HepG2 (cell line): ENCODE results near the gene PBOV1. TPM values are rescaled to one million over a fixed set of nuclear protein-coding genes. Genes with fewer than 3 reads are reported as not detected.

ENCODE experiments used
- ATAC-seq: fragments of 200-7000 bp; cut with Tn5 transposase; 3 replicates; pipeline ENCODE4 v1.9.1; 2020; ENCODE audit warnings: mild to moderate bottlenecking, moderate library complexity
- BruUV-seq: library from RNA; stranded (reverse); fragments of 400-500 nt; replicated peaks from 2 replicates; lab custom pipeline; 2021; lab: Mats Ljungman, UMichigan
- CTCF ChIA-PET: fragments of 300-600 bp; formaldehyde crosslinking; extraction: SDS; loops from one replicate; lab custom pipeline; 2021; ENCODE audit warnings: low total read pairs, inconsistent platforms, low intra/inter-chr PET ratio; lab: Yijun Ruan, JAX
- POLR2A ChIA-PET: fragments of 350-600 bp; sonication (Branson Sonifier 250); formaldehyde crosslinking; loops from one replicate; lab custom pipeline; 2020; ENCODE audit warnings: antibody characterized with exemption, inconsistent platforms; lab: Yijun Ruan, JAX
- DNase-seq: peaks from one replicate; pipeline ENCODE4 v3.0.0-alpha.2; 2015; ENCODE audit warnings: low spot score
- FAIRE-seq: peaks from 3 replicates; lab custom pipeline; 2011; peaks lifted over from hg19 to GRCh38; lab: Jason Lieb, UNC
- H2AFZ ChIP-seq: one replicate; pipeline ENCODE4 v1.6.1; 2011; ENCODE audit warnings: low read length, inconsistent platforms
- H3K27ac ChIP-seq: fragments of 300-600 bp; 3 replicates; pipeline ENCODE4 v1.8.0; 2011; ENCODE audit warnings: mixed run types, mild to moderate bottlenecking, mixed read lengths, low read length, inconsistent platforms; ENCODE audit not compliant: insufficient read depth; ENCODE audit errors: extremely low read length
- H3K27me3 ChIP-seq, 2 experiments: fragments of 200-600 bp in 1 of 2; 2 replicates in 1 of 2; 3 replicates in 1 of 2; pipeline versions ENCODE4 v1.6.0 to v1.8.0; 2011; ENCODE audit warnings: low read length in 2 of 2, mild to moderate bottlenecking in 2 of 2, moderate library complexity in 2 of 2, inconsistent platforms in 1 of 2; ENCODE audit not compliant: insufficient read depth in 2 of 2, control insufficient read depth in 1 of 2
- H3K36me3 ChIP-seq, 2 experiments: fragments of 200-600 bp in 1 of 2; replicated peaks in 1 of 2; 2 replicates in 1 of 2; 3 replicates in 1 of 2; pipeline versions ENCODE4 v1.5.1 to v1.8.0; 2011; ENCODE audit warnings: low read length in 2 of 2, inconsistent platforms in 1 of 2; ENCODE audit not compliant: insufficient read depth in 2 of 2, control insufficient read depth in 1 of 2
- H3K4me1 ChIP-seq: 2 replicates; pipeline ENCODE4 v1.5.1; 2012; ENCODE audit warnings: low read length, inconsistent platforms; ENCODE audit not compliant: insufficient read depth
- H3K4me2 ChIP-seq: 2 replicates; pipeline ENCODE4 v1.6.0; 2011; ENCODE audit warnings: low read depth, low read length, inconsistent platforms
- H3K4me3 ChIP-seq, 3 experiments: fragments of 200-600 bp in 1 of 3; sonication (generic), shearing (Covaris generic) in 1 of 3; replicated peaks in 1 of 3; 2 replicates each; pipeline ENCODE4 v1.5.1; 2011 to 2016; ENCODE audit warnings: low read length in 3 of 3, inconsistent platforms in 2 of 3, low read depth in 2 of 3, mild to moderate bottlenecking in 2 of 3, control low read depth in 1 of 3, mixed read lengths in 1 of 3; ENCODE audit not compliant: insufficient read depth in 1 of 3
- H3K79me2 ChIP-seq: one replicate; pipeline ENCODE4 v1.6.1; 2011; ENCODE audit warnings: low read length, inconsistent platforms; ENCODE audit not compliant: insufficient read depth
- H3K9ac ChIP-seq: 2 replicates; pipeline ENCODE4 v1.6.0; 2011; ENCODE audit warnings: mild to moderate bottlenecking, low read depth, low read length, inconsistent platforms; ENCODE audit not compliant: insufficient read depth
- H3K9me3 ChIP-seq: 2 replicates; pipeline ENCODE4 v1.5.1; 2012; ENCODE audit warnings: mild to moderate bottlenecking, low read length
- H4K20me1 ChIP-seq: 2 replicates; pipeline ENCODE4 v1.6.0; 2011; ENCODE audit warnings: inconsistent platforms, mild to moderate bottlenecking, low read length, moderate library complexity; ENCODE audit not compliant: insufficient read depth
- ASH2L ChIP-seq: fragments of 300-600, 200-600 bp; sonication (generic); IDR thresholded peaks from 2 replicates; pipeline ENCODE4 v1.7.0; 2017; ENCODE audit warnings: low read depth, mild to moderate bottlenecking, moderate library complexity, mixed read lengths, low read length; ENCODE audit not compliant: insufficient read length
- ATRX ChIP-seq: sonication (generic); formaldehyde crosslinking; IDR thresholded peaks from 2 replicates; pipeline ENCODE4 v1.4.0; 2020; ENCODE audit warnings: missing genetic modification reagents, borderline replicate concordance
- DNMT1 ChIP-seq: sonication (generic); formaldehyde crosslinking; IDR thresholded peaks from 2 replicates; pipeline ENCODE4 v1.5.1; 2020; ENCODE audit warnings: mild to moderate bottlenecking, missing genetic modification reagents
- MBD4 ChIP-seq: IDR thresholded peaks from 2 replicates; pipeline ENCODE4 v1.6.1; 2012; ENCODE audit warnings: low read length, inconsistent platforms, borderline replicate concordance
- MEIS2 ChIP-seq: sonication (generic); formaldehyde crosslinking; IDR thresholded peaks from 2 replicates; pipeline ENCODE4 v1.9.0; 2021; ENCODE audit warnings: mild to moderate bottlenecking, missing genetic modification reagents
- PAX8 ChIP-seq: sonication (generic); formaldehyde crosslinking; IDR thresholded peaks from 2 replicates; pipeline ENCODE4 v1.8.0; 2022; ENCODE audit warnings: mild to moderate bottlenecking, missing genetic modification reagents, borderline replicate concordance
- ZMAT5 ChIP-seq: sonication (generic); formaldehyde crosslinking; IDR thresholded peaks from 2 replicates; pipeline ENCODE4 v1.5.0; 2020; ENCODE audit warnings: mild to moderate bottlenecking, low read depth, missing genetic modification reagents, borderline replicate concordance
- ZNF414 ChIP-seq: sonication (generic); formaldehyde crosslinking; IDR thresholded peaks from 2 replicates; pipeline ENCODE4 v1.5.0; 2020; ENCODE audit warnings: missing genetic modification reagents
- ZNF674 ChIP-seq: sonication (generic); formaldehyde crosslinking; IDR thresholded peaks from 2 replicates; pipeline ENCODE4 v1.5.0; 2020; ENCODE audit warnings: low read depth, mild to moderate bottlenecking, missing genetic modification reagents
- ZNF704 ChIP-seq: sonication (generic); formaldehyde crosslinking; IDR thresholded peaks from 2 replicates; pipeline ENCODE4 v1.8.1; 2023; ENCODE audit warnings: mild to moderate bottlenecking, inconsistent platforms, moderate library complexity, missing genetic modification reagents, borderline replicate concordance
- WGBS: methylation state at CpG from one replicate; pipeline ENCODE4 v1.1.6; 2017; ENCODE audit warnings: low lambda C conversion rate; 5-methylcytosine and 5-hydroxymethylcytosine counted together
- in situ Hi-C: cut with HindIII; loops from 2 replicates; pipeline ENCODE4 v1.10.0; 2017; ENCODE audit warnings: low pct_unique_long_range_greater_than_20kb; ENCODE audit not compliant: extremely low pct_ligation_motif_present
- intact Hi-C: fragments of 100-400 bp; cut with micrococcal nuclease; formaldehyde crosslinking; loops from one replicate; pipeline ENCODE4 v1.10.0; 2022; ENCODE audit not compliant: unreplicated experiment
- polyA plus RNA-seq, 8 experiments: library from polyadenylated mRNA; depleted of rRNA in 3 of 8; stranded (reverse) in 7 of 8; unstranded in 1 of 8; fragments of >200 nt; fragmentation: Illumina TruSeq in 4 of 8; extraction: Trizol in 4 of 8; gene quantifications; 2 replicates each; pipeline versions ENCODE4 v1.2.1 to v1.2.3, GENCODE V29; 2011 to 2016; ENCODE audit warnings: low read depth in 4 of 8, missing spikeins in 1 of 8, mixed read lengths in 1 of 8; ENCODE audit not compliant: insufficient read depth in 1 of 8
- total RNA-seq, 5 experiments: library from RNA; depleted of rRNA; stranded (reverse); fragments of >200 nt; fragmentation: Illumina TruSeq; extraction: Trizol; gene quantifications; 2 replicates each; pipeline ENCODE4 v1.2.3, GENCODE V29; 2016; ENCODE audit warnings: low read depth in 1 of 5
- TF ChIP-seq, protein P1 (sequence below): sonication (generic); formaldehyde crosslinking; IDR thresholded peaks from 2 replicates; pipeline ENCODE4 v1.5.0; 2020; ENCODE audit warnings: missing genetic modification reagents

PBOV1 gene
- total and polyA plus RNA-seq, 2 of the 13 experiments (the other 11 are each of a cell fraction or from before 2014, with no cell fraction given): not detected

DNA sequence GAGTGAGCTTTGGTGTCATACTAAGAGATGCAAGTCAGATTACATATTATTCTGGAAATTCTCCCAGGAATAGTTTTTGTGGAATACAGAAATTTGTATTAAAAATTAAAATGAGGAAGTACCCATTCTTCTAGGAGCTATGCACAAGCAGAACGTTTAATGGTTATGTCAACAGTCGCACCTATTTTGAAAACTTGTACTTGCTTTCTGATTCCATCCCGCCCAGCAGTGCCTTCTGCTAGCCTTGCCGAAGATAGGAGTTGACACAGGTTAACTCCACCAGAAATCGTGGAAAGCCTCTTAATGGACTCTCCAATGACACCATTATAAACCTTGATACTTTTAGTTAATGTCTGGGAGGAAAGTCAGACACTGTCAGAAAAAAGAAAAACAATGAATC is 6.7 kb downstream of the PBOV1 start:
- FAIRE-seq: no peak
- CTCF ChIA-PET: no interaction called here
- POLR2A ChIA-PET: no interaction called here

More for the DNA sequence above, 6.7 kb downstream of the PBOV1 start:
- ATAC-seq (no peak), DNase-seq (no peak)
- WGBS: 56% methylated on average over 5 of the region's 5 CpGs
- intact Hi-C loops (loop anchor here (2.0 kb wide), 1 partner anchor 95 kb away; no protein-coding TSS in a partner anchor), in situ Hi-C loops (no loop called here)
- no peak overlapping the region for H2AFZ ChIP-seq
- H3K27me3 ChIP-seq: no peaks in the 10 kb centered on the region
- no peaks in the 10 kb centered on the region for H3K9me3 ChIP-seq
- H3K27ac ChIP-seq: no peak overlapping the region
- TF ChIP-seq MBD4 (no peak), PAX8 (CRISPR knock-in tag) (no peak), ZNF674 (CRISPR knock-in tag) (no peak), ASH2L (no peak), MEIS2 (CRISPR knock-in tag) (no peak), ZMAT5 (CRISPR knock-in tag) (no peak), DNMT1 (no peak), ZNF704 (CRISPR knock-in tag) (no peak), ATRX (CRISPR knock-in tag) (no peak), ZNF414 (CRISPR knock-in tag) (no peak)
- TF ChIP-seq, protein P1, sequence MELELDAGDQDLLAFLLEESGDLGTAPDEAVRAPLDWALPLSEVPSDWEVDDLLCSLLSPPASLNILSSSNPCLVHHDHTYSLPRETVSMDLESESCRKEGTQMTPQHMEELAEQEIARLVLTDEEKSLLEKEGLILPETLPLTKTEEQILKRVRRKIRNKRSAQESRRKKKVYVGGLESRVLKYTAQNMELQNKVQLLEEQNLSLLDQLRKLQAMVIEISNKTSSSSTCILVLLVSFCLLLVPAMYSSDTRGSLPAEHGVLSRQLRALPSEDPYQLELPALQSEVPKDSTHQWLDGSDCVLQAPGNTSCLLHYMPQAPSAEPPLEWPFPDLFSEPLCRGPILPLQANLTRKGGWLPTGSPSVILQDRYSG (CRISPR knock-in tag): no peak
- no peaks in the 10 kb centered on the region for H3K4me1 ChIP-seq
- H3K9ac ChIP-seq: no peak overlapping the region
- H3K79me2 ChIP-seq: no peaks in the 10 kb centered on the region
- H4K20me1 ChIP-seq: no peaks in the 10 kb centered on the region
- no peaks in the 10 kb centered on the region for H3K36me3 ChIP-seq
- no peak overlapping the region for H3K4me2 ChIP-seq
- BruUV-seq: no TSS peak
- H3K4me3 ChIP-seq: no peak overlapping the region
